NT2/D1 (cell line): ENCODE results near the gene CNGB1.

Experiments
- SUZ12 ChIP-seq: IDR thresholded peaks from 2 replicates; pipeline ENCODE4 v1.6.1; 2011; ENCODE audit not compliant: insufficient read length, insufficient read depth; ENCODE audit errors: extremely low read depth
- YY1 ChIP-seq: IDR thresholded peaks from 2 replicates; pipeline ENCODE4 v1.6.1; 2011; ENCODE audit not compliant: insufficient read length, insufficient read depth
- ZNF274 ChIP-seq: IDR thresholded peaks from 2 replicates; pipeline ENCODE4 v1.6.1; 2011; ENCODE audit warnings: mild to moderate bottlenecking, low read depth, low read length

DNA sequence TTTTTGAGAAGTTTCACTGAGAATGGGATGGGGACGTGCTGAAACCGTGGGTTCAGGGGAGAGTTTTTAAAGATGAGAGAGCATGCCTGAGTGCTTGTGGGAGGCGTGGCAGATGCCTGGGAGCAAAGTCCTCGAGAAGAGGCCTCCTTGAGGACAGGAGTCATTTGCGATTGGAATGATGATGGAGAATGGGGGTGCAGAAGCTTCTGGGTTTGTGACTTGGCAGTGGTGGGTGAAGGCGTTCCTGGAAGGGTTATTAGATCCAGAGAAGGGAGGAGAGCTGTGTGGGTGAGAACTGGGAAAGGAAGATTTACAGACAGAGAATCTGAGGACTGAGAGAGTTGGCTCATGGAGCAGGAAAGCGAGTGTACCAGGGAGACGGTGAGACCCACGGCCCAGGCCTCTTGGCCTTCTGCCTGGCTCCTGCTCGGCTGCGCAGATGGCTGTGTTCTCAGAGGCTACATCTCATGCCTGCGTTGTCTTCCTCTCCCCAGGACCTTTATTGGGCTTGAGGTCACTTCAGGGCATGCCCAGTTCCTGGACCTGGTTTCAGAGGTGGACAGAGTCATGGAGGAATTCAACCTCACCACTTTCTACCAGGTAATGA is 46.0 kb upstream of the CNGB1 start:
- TF ChIP-seq ZNF274 = no peak
- no peak for TF ChIP-seq SUZ12
- TF ChIP-seq YY1 = no peak
